Activated CD8-positive, alpha-beta memory T cell treated with anti-CD3 and anti-CD28 coated beads for 4 hours (primary cell): ENCODE results near the gene DPPA3.
"Not testable (repeated sequence)": the region's sequence is repeated elsewhere in the genome, so short reads cannot be mapped to it uniquely, and the experiment has no call there.

Experiments
- DNase-seq, 2 donors: peaks; one replicate each; pipeline ENCODE4 v3.0.0-alpha.2; 2020; ENCODE audit warnings: low read depth in 2 of 2

Gene DPPA3

GRCh38 chr12:7711133-7711532 lies at the start of gene DPPA3:
Gene DPPA3 (plus strand): TSS chr12:7711433. CDS start chr12:7711571, 138 bp downstream.
- no peak for DNase-seq

- DNase-seq = no peak
These were observed 49.5 kb upstream of the DPPA3 start for GRCh38 chr12:7661741-7662140.

- DNase-seq = no peak
These were observed 44.6 kb upstream of the DPPA3 start for GRCh38 chr12:7666595-7666994.

- DNase-seq = no peak
These were observed 44.1 kb upstream of the DPPA3 start for GRCh38 chr12:7667125-7667524.

- DNase-seq = no peak
These were observed 43.1 kb upstream of the DPPA3 start for GRCh38 chr12:7668171-7668570.

GRCh38 chr12:7675455-7675854 lies 35.8 kb upstream of the DPPA3 start:
- DNase-seq = not testable (repeated sequence)

- not testable (repeated sequence) for DNase-seq
These were observed 33.8 kb upstream of the DPPA3 start for GRCh38 chr12:7677432-7677888.

GRCh38 chr12:7678744-7679143 lies 32.5 kb upstream of the DPPA3 start:
- DNase-seq = no peak

- DNase-seq = no peak
These were observed 31.8 kb upstream of the DPPA3 start for GRCh38 chr12:7679251-7680045.

GRCh38 chr12:7681535-7681934 lies 29.7 kb upstream of the DPPA3 start:
- no peak for DNase-seq

GRCh38 chr12:7693793-7694192 lies 17.4 kb upstream of the DPPA3 start:
- DNase-seq = no peak

GRCh38 chr12:7694556-7695236 lies 16.5 kb upstream of the DPPA3 start:
- DNase-seq = no peak

- no peak for DNase-seq
These were observed 16.0 kb upstream of the DPPA3 start for GRCh38 chr12:7695237-7695560.

- DNase-seq = no peak
These were observed 15.6 kb upstream of the DPPA3 start, which contains the start of gene GDF3 for GRCh38 chr12:7695566-7696197. Gene GDF3 (minus strand): TSS chr12:7695775. CDS start chr12:7695728, 47 bp downstream.

GRCh38 chr12:7705846-7706245 lies 5.4 kb upstream of the DPPA3 start:
- no peak for DNase-seq

- DNase-seq = no peak
These were observed 1.1 kb upstream of the DPPA3 start for GRCh38 chr12:7709969-7710675.

GRCh38 chr12:7712841-7713442 lies 1.7 kb downstream of the DPPA3 start:
- no peak for DNase-seq

- no peak for DNase-seq
These were observed 5.1 kb downstream of the DPPA3 start for GRCh38 chr12:7716381-7716780.

GRCh38 chr12:7719946-7720730 lies 8.9 kb downstream of the DPPA3 start:
- no peak for DNase-seq

- no peak for DNase-seq
These were observed 12.7 kb downstream of the DPPA3 start for GRCh38 chr12:7723926-7724325.

GRCh38 chr12:7729746-7730145 lies 18.5 kb downstream of the DPPA3 start:
- no peak for DNase-seq
